Glutamatergic neuron (in vitro differentiated cells): Measurements from ENCODE around the gene CCDC141. TPM values are rescaled to one million over a fixed set of nuclear protein-coding genes. Genes with fewer than 3 reads are reported as not detected.

Experiments used
- DNase-seq: peaks from one replicate; pipeline ENCODE4 v3.0.0; 2022
- H3K27ac Mint-ChIP-seq: one replicate; pipeline ENCODE4 v1.8.0; 2020; ENCODE audit warnings: mild to moderate bottlenecking, mixed read lengths, inconsistent platforms; ENCODE audit not compliant: unreplicated experiment
- H3K27me3 Mint-ChIP-seq: one replicate; pipeline ENCODE4 v1.8.0; 2020; ENCODE audit warnings: mild to moderate bottlenecking, moderate library complexity, mixed read lengths, inconsistent platforms; ENCODE audit not compliant: unreplicated experiment
- H3K36me3 Mint-ChIP-seq: one replicate; pipeline ENCODE4 v1.8.0; 2020; ENCODE audit warnings: mild to moderate bottlenecking, mixed read lengths, inconsistent platforms; ENCODE audit not compliant: unreplicated experiment
- H3K4me1 Mint-ChIP-seq: one replicate; pipeline ENCODE4 v1.8.0; 2020; ENCODE audit warnings: mild to moderate bottlenecking, low read depth, mixed read lengths, inconsistent platforms; ENCODE audit not compliant: unreplicated experiment
- H3K4me3 Mint-ChIP-seq: one replicate; pipeline ENCODE4 v1.8.0; 2020; ENCODE audit warnings: mild to moderate bottlenecking, mixed read lengths, inconsistent platforms; ENCODE audit not compliant: unreplicated experiment
- H3K9me3 Mint-ChIP-seq: one replicate; pipeline ENCODE4 v1.8.0; 2020; ENCODE audit warnings: mild to moderate bottlenecking, moderate library complexity, mixed read lengths, inconsistent platforms; ENCODE audit not compliant: unreplicated experiment
- CTCF ChIP-seq: fragments of 200-600 bp; sonication (generic); IDR thresholded peaks from one replicate; pipeline ENCODE4 v1.5.0; 2021; ENCODE audit not compliant: partially characterized antibody, unreplicated experiment
- total RNA-seq: library from RNA; stranded (reverse); fragmentation: NEBNext Ultra II Directional; extraction: Animal tissue kit (Norgen Biotek cat#: 25700); gene quantifications from one replicate; pipeline ENCODE4 v1.2.1, GENCODE V29; 2021; ENCODE audit not compliant: unreplicated experiment

The CCDC141 gene
- total RNA-seq, 1 donor from 2014 or later = 0.51 TPM

- Mint-ChIP-seq H3K27ac (no peak overlapping the region), H3K27me3 (peaks cover 2% of the 10 kb centered on the region), H3K36me3 (no peaks in the 10 kb centered on the region), H3K9me3 (no peaks in the 10 kb centered on the region), H3K4me3 (no peak overlapping the region), H3K4me1 (peaks cover 7% of the 10 kb centered on the region)
- TF ChIP-seq CTCF = no peak
- no peak for DNase-seq
Measured at GRCh38 chr2:178825183-178825582, 224.8 kb downstream of the CCDC141 start.

- DNase-seq = no peak
- Mint-ChIP-seq H3K27ac (no peak overlapping the region), H3K27me3 (peaks cover 2% of the 10 kb centered on the region), H3K9me3 (no peaks in the 10 kb centered on the region), H3K4me1 (peaks cover 5% of the 10 kb centered on the region), H3K36me3 (no peaks in the 10 kb centered on the region), H3K4me3 (no peak overlapping the region)
- no peak for TF ChIP-seq CTCF
Measured at GRCh38 chr2:178824181-178824580, 225.8 kb downstream of the CCDC141 start.

- Mint-ChIP-seq H3K36me3 (no peaks in the 10 kb centered on the region), H3K27ac (no peak overlapping the region), H3K4me3 (no peak overlapping the region), H3K9me3 (peaks cover 2% of the 10 kb centered on the region), H3K27me3 (no peaks in the 10 kb centered on the region), H3K4me1 (no peaks in the 10 kb centered on the region)
- TF ChIP-seq CTCF = no peak
- no peak for DNase-seq
Measured at GRCh38 chr2:178819992-178820391, 229.9 kb downstream of the CCDC141 start.

GRCh38 chr2:178819147-178819875 lies 230.6 kb downstream of the CCDC141 start:
- Mint-ChIP-seq H3K36me3 (no peaks in the 10 kb centered on the region), H3K4me3 (no peak overlapping the region), H3K27ac (no peak overlapping the region), H3K27me3 (no peaks in the 10 kb centered on the region), H3K9me3 (peaks cover 2% of the 10 kb centered on the region), H3K4me1 (no peaks in the 10 kb centered on the region)
- TF ChIP-seq CTCF = no peak
- no peak for DNase-seq

- H3K36me3 Mint-ChIP-seq = no peaks in the 10 kb centered on the region
- H3K4me3 Mint-ChIP-seq = no peak overlapping the region
- no peaks in the 10 kb centered on the region for H3K9me3 Mint-ChIP-seq
- no peaks in the 10 kb centered on the region for H3K27me3 Mint-ChIP-seq
- no peak overlapping the region for H3K27ac Mint-ChIP-seq
- DNase-seq = no peak
- no peak for TF ChIP-seq CTCF
- H3K4me1 Mint-ChIP-seq = no peaks in the 10 kb centered on the region
Measured at GRCh38 chr2:178811901-178812300, 238.0 kb downstream of the CCDC141 start.
